HepG2 (cell line): ENCODE data around the gene EPHA2. TPM values are rescaled to one million over a fixed set of nuclear protein-coding genes. Genes with fewer than 3 reads are reported as not detected.

Source experiments
- AGO1 ChIP-seq: fragments of 200-400 bp; formaldehyde crosslinking; IDR thresholded peaks from 2 replicates; pipeline ENCODE4 v1.6.1; 2017; ENCODE audit warnings: mild to moderate bottlenecking, low read depth, low read length, moderate library complexity; ENCODE audit not compliant: poor library complexity, severe bottlenecking
- ASH2L ChIP-seq: fragments of 300-600, 200-600 bp; sonication (generic); IDR thresholded peaks from 2 replicates; pipeline ENCODE4 v1.7.0; 2017; ENCODE audit warnings: low read depth, mild to moderate bottlenecking, moderate library complexity, mixed read lengths, low read length; ENCODE audit not compliant: insufficient read length
- CENPX ChIP-seq: sonication (generic); formaldehyde crosslinking; IDR thresholded peaks from 2 replicates; pipeline ENCODE4 v1.9.0; 2021; ENCODE audit warnings: mild to moderate bottlenecking, missing genetic modification reagents, moderate library complexity
- ETV5 ChIP-seq: IDR thresholded peaks from 2 replicates; pipeline ENCODE4 v1.6.1; 2018; ENCODE audit warnings: missing biosample characterization, missing genetic modification reagents, inconsistent platforms, borderline replicate concordance
- FOXA3 ChIP-seq: IDR thresholded peaks from 2 replicates; pipeline ENCODE4 v1.6.1; 2016; ENCODE audit warnings: missing genetic modification reagents, missing compliant biosample characterization
- HMG20B ChIP-seq: conservative IDR thresholded peaks from 2 replicates; pipeline ENCODE4 v1.6.1; 2016; ENCODE audit warnings: missing genetic modification reagents, missing compliant biosample characterization
- KDM4B ChIP-seq: sonication (generic); formaldehyde crosslinking; IDR thresholded peaks from 2 replicates; pipeline ENCODE4 v1.4.0; 2020; ENCODE audit warnings: missing genetic modification reagents
- KDM6A ChIP-seq: IDR thresholded peaks from 2 replicates; pipeline ENCODE4 v1.6.1; 2016; ENCODE audit warnings: low read depth
- MTF2 ChIP-seq: sonication (generic); formaldehyde crosslinking; IDR thresholded peaks from 2 replicates; pipeline ENCODE4 v1.5.0; 2020; ENCODE audit warnings: missing genetic modification reagents, borderline replicate concordance
- NFKB2 ChIP-seq: sonication (generic); formaldehyde crosslinking; IDR thresholded peaks from 2 replicates; pipeline ENCODE4 v1.4.0; 2020; ENCODE audit warnings: missing genetic modification reagents, borderline replicate concordance
- NR2F1 ChIP-seq, 2 experiments: fragments of 450-650 bp in 1 of 2; formaldehyde crosslinking in 1 of 2; IDR thresholded peaks; 2 replicates each; pipeline versions ENCODE4 v1.5.0 to v1.6.1; 2016 to 2020; ENCODE audit warnings: mild to moderate bottlenecking in 1 of 2, missing compliant biosample characterization in 1 of 2, missing genetic modification reagents in 1 of 2, moderate library complexity in 1 of 2
- SIN3A ChIP-seq: IDR thresholded peaks from 2 replicates; pipeline ENCODE4 v1.6.1; 2011; ENCODE audit warnings: low read depth, mild to moderate bottlenecking, control low read depth, low read length, borderline replicate concordance
- TBX3 ChIP-seq: fragments of 450-650 bp; IDR thresholded peaks from 2 replicates; pipeline ENCODE4 v1.6.1; 2017; ENCODE audit warnings: antibody characterized with exemption, mild to moderate bottlenecking, inconsistent platforms, borderline replicate concordance
- TEF ChIP-seq: sonication (generic); formaldehyde crosslinking; IDR thresholded peaks from 2 replicates; pipeline ENCODE4 v1.5.0; 2020; ENCODE audit warnings: missing genetic modification reagents
- ZBTB21 ChIP-seq: sonication (generic); formaldehyde crosslinking; IDR thresholded peaks from 2 replicates; pipeline ENCODE4 v1.4.0; 2020; ENCODE audit warnings: missing genetic modification reagents
- ZKSCAN8 ChIP-seq: IDR thresholded peaks from 2 replicates; pipeline ENCODE4 v1.6.1; 2016; ENCODE audit warnings: borderline replicate concordance, missing genetic modification reagents, missing compliant biosample characterization
- ZNF143 ChIP-seq: sonication (generic); formaldehyde crosslinking; IDR thresholded peaks from 2 replicates; pipeline ENCODE4 v1.4.0; 2020; ENCODE audit warnings: missing genetic modification reagents
- ZNF160 ChIP-seq: sonication (generic); formaldehyde crosslinking; IDR thresholded peaks from 2 replicates; pipeline ENCODE4 v1.8.0; 2022; ENCODE audit warnings: mild to moderate bottlenecking, inconsistent platforms, missing genetic modification reagents
- ZNF350 ChIP-seq: sonication (generic); formaldehyde crosslinking; IDR thresholded peaks from 2 replicates; pipeline ENCODE4 v1.4.0; 2020; ENCODE audit warnings: mild to moderate bottlenecking, low read depth, missing genetic modification reagents, borderline replicate concordance
- ZNF562 ChIP-seq: sonication (generic); formaldehyde crosslinking; IDR thresholded peaks from 2 replicates; pipeline ENCODE4 v1.8.0; 2022; ENCODE audit warnings: missing genetic modification reagents, borderline replicate concordance
- ZNF619 ChIP-seq: sonication (generic); formaldehyde crosslinking; IDR thresholded peaks from 2 replicates; pipeline ENCODE4 v1.4.0; 2020; ENCODE audit warnings: mild to moderate bottlenecking, missing genetic modification reagents
- ZNF629 ChIP-seq: sonication (generic); formaldehyde crosslinking; conservative IDR thresholded peaks from 2 replicates; pipeline ENCODE4 v1.5.0; 2020; ENCODE audit warnings: missing genetic modification reagents
- ZNF747 ChIP-seq: sonication (generic); formaldehyde crosslinking; IDR thresholded peaks from 2 replicates; pipeline ENCODE4 v1.8.1; 2023; ENCODE audit warnings: missing genetic modification reagents, mild to moderate bottlenecking, borderline replicate concordance
- ZNF75D ChIP-seq: sonication (generic); formaldehyde crosslinking; IDR thresholded peaks from 2 replicates; pipeline ENCODE4 v1.8.1; 2023; ENCODE audit warnings: missing genetic modification reagents, mild to moderate bottlenecking, borderline replicate concordance
- ZNF780A ChIP-seq: sonication (generic); formaldehyde crosslinking; IDR thresholded peaks from 2 replicates; pipeline ENCODE4 v1.8.0; 2022; ENCODE audit warnings: mild to moderate bottlenecking, missing genetic modification reagents, moderate library complexity
- ZNF841 ChIP-seq: sonication (generic); formaldehyde crosslinking; IDR thresholded peaks from 2 replicates; pipeline ENCODE4 v1.8.1; 2023; ENCODE audit warnings: missing genetic modification reagents, borderline replicate concordance
- polyA plus RNA-seq, 8 experiments: library from polyadenylated mRNA; depleted of rRNA in 3 of 8; stranded (reverse) in 7 of 8; unstranded in 1 of 8; fragments of >200 nt; fragmentation: Illumina TruSeq in 4 of 8; extraction: Trizol in 4 of 8; gene quantifications; 2 replicates each; pipeline versions ENCODE4 v1.2.1 to v1.2.3, GENCODE V29; 2011 to 2016; ENCODE audit warnings: low read depth in 4 of 8, missing spikeins in 1 of 8, mixed read lengths in 1 of 8; ENCODE audit not compliant: insufficient read depth in 1 of 8
- total RNA-seq, 5 experiments: library from RNA; depleted of rRNA; stranded (reverse); fragments of >200 nt; fragmentation: Illumina TruSeq; extraction: Trizol; gene quantifications; 2 replicates each; pipeline ENCODE4 v1.2.3, GENCODE V29; 2016; ENCODE audit warnings: low read depth in 1 of 5
- TF ChIP-seq, protein P1 (sequence below): sonication (generic); formaldehyde crosslinking; IDR thresholded peaks from 2 replicates; pipeline ENCODE4 v1.8.1; 2022; ENCODE audit warnings: low read depth, mild to moderate bottlenecking, missing genetic modification reagents

EPHA2 gene
- total and polyA plus RNA-seq, 2 of the 13 experiments (the other 11 are each of a cell fraction or from before 2014, with no cell fraction given) = 33.6 to 53.6 TPM

GRCh38 chr1:16155537-16156410 is at the start of gene EPHA2 (continued):
- TF ChIP-seq TEF (CRISPR knock-in tag) (no peak), NFKB2 (peak; percentile 86), AGO1 (peak; percentile 13), ETV5 (CRISPR knock-in tag) (peak; percentile 67; the same call in 1 of the 2 replicates), MTF2 (peak; percentile 97), ZBTB21 (CRISPR knock-in tag) (peak; percentile 76; the same call in 1 of the 2 replicates), ZNF350 (CRISPR knock-in tag) (no peak), TBX3 (peak; percentile 44; the same call in 1 of the 2 replicates), ZNF75D (CRISPR knock-in tag) (no peak), CENPX (CRISPR knock-in tag) (no peak), ZNF629 (no peak; the same call in 1 of the 2 replicates), ZNF619 (CRISPR knock-in tag) (no peak), ZNF747 (no peak), SIN3A (peak; percentile 86; the same call in 1 of the 2 replicates), ZNF160 (CRISPR knock-in tag) (peak; percentile 67; the same call in 1 of the 2 replicates), NR2F1 (CRISPR knock-in tag; IDR thresholded peaks at IDR 0.05) (0 out of 4 replicates have a peak, but pooled peaks of 1 of the 2 experiments have one; percentile 10), ZNF143 (CRISPR knock-in tag) (no peak), ZNF841 (CRISPR knock-in tag) (0 out of 2 replicates have a peak, but pooled peaks have one; percentile 44), ZNF780A (CRISPR knock-in tag) (no peak), ZNF562 (CRISPR knock-in tag) (no peak), ZKSCAN8 (CRISPR knock-in tag) (no peak), KDM4B (no peak), HMG20B (no peak), FOXA3 (CRISPR knock-in tag) (peak; percentile 52; the same call in 1 of the 2 replicates), ASH2L (peak; percentile 36), KDM6A (CRISPR knock-in tag) (peak; percentile 31; the same call in 1 of the 2 replicates)
- TF ChIP-seq, protein P1, sequence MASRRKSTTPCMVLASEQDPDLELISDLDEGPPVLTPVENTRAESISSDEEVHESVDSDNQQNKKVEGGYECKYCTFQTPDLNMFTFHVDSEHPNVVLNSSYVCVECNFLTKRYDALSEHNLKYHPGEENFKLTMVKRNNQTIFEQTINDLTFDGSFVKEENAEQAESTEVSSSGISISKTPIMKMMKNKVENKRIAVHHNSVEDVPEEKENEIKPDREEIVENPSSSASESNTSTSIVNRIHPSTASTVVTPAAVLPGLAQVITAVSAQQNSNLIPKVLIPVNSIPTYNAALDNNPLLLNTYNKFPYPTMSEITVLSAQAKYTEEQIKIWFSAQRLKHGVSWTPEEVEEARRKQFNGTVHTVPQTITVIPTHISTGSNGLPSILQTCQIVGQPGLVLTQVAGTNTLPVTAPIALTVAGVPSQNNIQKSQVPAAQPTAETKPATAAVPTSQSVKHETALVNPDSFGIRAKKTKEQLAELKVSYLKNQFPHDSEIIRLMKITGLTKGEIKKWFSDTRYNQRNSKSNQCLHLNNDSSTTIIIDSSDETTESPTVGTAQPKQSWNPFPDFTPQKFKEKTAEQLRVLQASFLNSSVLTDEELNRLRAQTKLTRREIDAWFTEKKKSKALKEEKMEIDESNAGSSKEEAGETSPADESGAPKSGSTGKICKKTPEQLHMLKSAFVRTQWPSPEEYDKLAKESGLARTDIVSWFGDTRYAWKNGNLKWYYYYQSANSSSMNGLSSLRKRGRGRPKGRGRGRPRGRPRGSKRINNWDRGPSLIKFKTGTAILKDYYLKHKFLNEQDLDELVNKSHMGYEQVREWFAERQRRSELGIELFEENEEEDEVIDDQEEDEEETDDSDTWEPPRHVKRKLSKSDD (CRISPR knock-in tag) = no peak
